NCI-H2227 treated with DMSO at 0.1 percent for 48 hours (cell line): ENCODE results near the gene BBC3.
"Not testable (repeated sequence)": the region's sequence is repeated elsewhere in the genome, so short reads cannot be mapped to it uniquely, and the experiment has no call there.

ENCODE experiments used
- DNase-seq: peaks from one replicate; lab custom pipeline; 2025; lab: John Stamatoyannopoulos, UW

Gene BBC3

GRCh38 chr19:47230921-47231214 is at the start of gene BBC3:
Gene BBC3, minus strand, starts transcription at chr19:47231199. Its CDS starts 2,768 bp downstream, at chr19:47228431.
- no peak for DNase-seq

- DNase-seq: no peak
Measured at GRCh38 chr19:47280183-47280797, 49.3 kb upstream of the BBC3 start.

- DNase-seq: not testable (repeated sequence)
Measured at GRCh38 chr19:47276513-47276912, 45.5 kb upstream of the BBC3 start.

GRCh38 chr19:47275791-47276461 is 44.9 kb upstream of the BBC3 start:
- DNase-seq: no peak

GRCh38 chr19:47274891-47275761 is 44.1 kb upstream of the BBC3 start:
- no peak for DNase-seq

GRCh38 chr19:47274071-47274890 is 43.3 kb upstream of the BBC3 start, which contains the start of gene INAFM1:
Gene INAFM1, plus strand, starts transcription at chr19:47274885. Its CDS starts 35 bp downstream, at chr19:47274920.
- peak; percentile 85 for DNase-seq

GRCh38 chr19:47273313-47274070 is 42.5 kb upstream of the BBC3 start:
- peak; percentile 87 for DNase-seq

GRCh38 chr19:47272448-47273312 is 41.7 kb upstream of the BBC3 start:
- DNase-seq: peak; percentile 58

- no peak for DNase-seq
Measured at GRCh38 chr19:47271949-47272348, 41.0 kb upstream of the BBC3 start.

GRCh38 chr19:47270408-47270807 is 39.4 kb upstream of the BBC3 start:
- DNase-seq: no peak

GRCh38 chr19:47269596-47269995 is 38.6 kb upstream of the BBC3 start:
- no peak for DNase-seq

GRCh38 chr19:47268028-47268427 is 37.0 kb upstream of the BBC3 start:
- DNase-seq: no peak

- no peak for DNase-seq
Measured at GRCh38 chr19:47267350-47267759, 36.4 kb upstream of the BBC3 start.

- DNase-seq: no peak
Measured at GRCh38 chr19:47266401-47266941, 35.5 kb upstream of the BBC3 start.

- no peak for DNase-seq
Measured at GRCh38 chr19:47264629-47265028, 33.6 kb upstream of the BBC3 start.

- DNase-seq: not testable (repeated sequence)
Measured at GRCh38 chr19:47261946-47262793, 31.2 kb upstream of the BBC3 start.

GRCh38 chr19:47260476-47260875 is 29.5 kb upstream of the BBC3 start:
- no peak for DNase-seq

GRCh38 chr19:47258895-47259555 is 28.0 kb upstream of the BBC3 start:
- DNase-seq: no peak
